Activated CD8-positive, alpha-beta memory T cell treated with anti-CD3 and anti-CD28 coated beads, Interleukin-2, amount 50 U/mL, for 24 hours (primary cell): Measurements from ENCODE around the gene IQSEC1.

ENCODE experiments used
- DNase-seq: peaks from one replicate; pipeline ENCODE4 v3.0.0-alpha.2; 2020; ENCODE audit errors: extremely low read depth

IQSEC1 gene

GRCh38 chr3:12934431-12934830, 138.8 kb downstream of the IQSEC1 start:
- no peak for DNase-seq

- no peak for DNase-seq
Measured at GRCh38 chr3:12933901-12934300, 139.3 kb downstream of the IQSEC1 start.

GRCh38 chr3:12932754-12933153, 140.5 kb downstream of the IQSEC1 start:
- no peak for DNase-seq

- DNase-seq = no peak
Measured at GRCh38 chr3:12932347-12932746, 140.9 kb downstream of the IQSEC1 start.

GRCh38 chr3:12931273-12931905, 141.8 kb downstream of the IQSEC1 start:
- DNase-seq = no peak

- DNase-seq = no peak
Measured at GRCh38 chr3:12929801-12930200, 143.4 kb downstream of the IQSEC1 start.

- DNase-seq = no peak
Measured at GRCh38 chr3:12926660-12927059, 146.6 kb downstream of the IQSEC1 start.

GRCh38 chr3:12925648-12926047, 147.6 kb downstream of the IQSEC1 start:
- no peak for DNase-seq

- DNase-seq = no peak
Measured at GRCh38 chr3:12924437-12924836, 148.8 kb downstream of the IQSEC1 start.

GRCh38 chr3:12922881-12923431, 150.3 kb downstream of the IQSEC1 start:
- no peak for DNase-seq

GRCh38 chr3:12922306-12922705, 150.9 kb downstream of the IQSEC1 start:
- no peak for DNase-seq

- no peak for DNase-seq
Measured at GRCh38 chr3:12921736-12922135, 151.5 kb downstream of the IQSEC1 start.

- DNase-seq = no peak
Measured at GRCh38 chr3:12920967-12921366, 152.3 kb downstream of the IQSEC1 start.

GRCh38 chr3:12919205-12919604, 154.0 kb downstream of the IQSEC1 start:
- no peak for DNase-seq

- DNase-seq = no peak
Measured at GRCh38 chr3:12918231-12918630, 155.0 kb downstream of the IQSEC1 start.

- DNase-seq = no peak
Measured at GRCh38 chr3:12916159-12916558, 157.1 kb downstream of the IQSEC1 start.

- DNase-seq = no peak
Measured at GRCh38 chr3:12914088-12914487, 159.1 kb downstream of the IQSEC1 start.

GRCh38 chr3:12911881-12912415, 161.3 kb downstream of the IQSEC1 start:
- no peak for DNase-seq

GRCh38 chr3:12910356-12911099, 162.7 kb downstream of the IQSEC1 start:
- no peak for DNase-seq

- DNase-seq = no peak
Measured at GRCh38 chr3:12909710-12910109, 163.5 kb downstream of the IQSEC1 start.

- DNase-seq = no peak
Measured at GRCh38 chr3:12908859-12909258, 164.4 kb downstream of the IQSEC1 start.

- no peak for DNase-seq
Measured at GRCh38 chr3:12908136-12908730, 165.0 kb downstream of the IQSEC1 start.

GRCh38 chr3:12907729-12908128, 165.5 kb downstream of the IQSEC1 start:
- no peak for DNase-seq
